Heart left ventricle (tissue), 16 donors: Measurements from ENCODE around the gene BTBD3. TPM values are rescaled to one million over a fixed set of nuclear protein-coding genes. Genes with fewer than 3 reads are reported as not detected.
A peak's percentile ranks its signal among the peaks of the same experiment; 100 is the strongest.

Experiments used
- ATAC-seq, 4 donors: fragments of 200-7000 bp; cut with Tn5 transposase; one replicate each; pipeline ENCODE4 v1.9.1; 2020 to 2022; ENCODE audit warnings: moderate library complexity in 4 of 4, mild to moderate bottlenecking in 3 of 4, moderate number of reproducible peaks in 1 of 4
- DNase-seq, 5 donors: peaks; one replicate each; pipeline ENCODE4 v3.0.0-alpha.2; 2020
- H3K27ac ChIP-seq, 12 donors: fragments of 200-600 bp; sonication (generic) in 4 of 12; one replicate each; pipeline versions ENCODE4 v1.5.0 to v1.8.0; 2016 to 2022; ENCODE audit warnings: mild to moderate bottlenecking in 2 of 12
- H3K27me3 ChIP-seq, 9 donors: fragments of 200-600 bp; sonication (generic) in 2 of 9; one replicate each; pipeline versions ENCODE4 v1.5.1 to v1.8.0; 2016 to 2022; ENCODE audit warnings: mild to moderate bottlenecking in 3 of 9
- H3K36me3 ChIP-seq, 9 donors: fragments of 200-600 bp; sonication (generic) in 2 of 9; one replicate each; pipeline versions ENCODE4 v1.5.0 to v1.8.0; 2018 to 2022; ENCODE audit warnings: mild to moderate bottlenecking in 2 of 9
- H3K4me1 ChIP-seq, 12 donors: fragments of 200-600 bp; sonication (generic) in 4 of 12; one replicate each; pipeline versions ENCODE4 v1.5.0 to v1.8.0; 2016 to 2022; ENCODE audit warnings: mild to moderate bottlenecking in 3 of 12
- H3K4me3 ChIP-seq, 12 donors: fragments of 200-600 bp; sonication (generic) in 4 of 12; one replicate each; pipeline versions ENCODE4 v1.5.0 to v1.8.0; 2017 to 2022; ENCODE audit warnings: mild to moderate bottlenecking in 9 of 12, moderate library complexity in 4 of 12
- H3K9me3 ChIP-seq, 12 donors: fragments of 200-600 bp; sonication (generic) in 4 of 12; one replicate each; pipeline versions ENCODE4 v1.5.0 to v1.8.0; 2016 to 2022; ENCODE audit warnings: mild to moderate bottlenecking in 1 of 12
- POLR2A ChIP-seq, 2 donors: fragments of 450-650 bp; IDR thresholded peaks; one replicate each; pipeline ENCODE4 v1.6.1; 2017; ENCODE audit warnings: antibody characterized with exemption in 2 of 2, mild to moderate bottlenecking in 2 of 2, moderate library complexity in 2 of 2
- WGBS, 4 donors: extraction: QIAGEN DNeasy Blood & Tissue Kit in 2 of 4; methylation state at CpG; one replicate each; pipeline versions ENCODE4 v1.1.5 to v1.1.7; 2013 to 2018; 5-methylcytosine and 5-hydroxymethylcytosine counted together
- intact Hi-C, 10 donors: fragments of 100-400 bp; cut with DNase I; formaldehyde crosslinking; loops; one replicate each; pipeline versions ENCODE4 v1.11.1 to v1.14.2; 2022
- polyA plus RNA-seq, 2 donors: library from polyadenylated mRNA; stranded (reverse); fragments of 200-250 nt; gene quantifications; one replicate each; pipeline ENCODE4 v1.2.3, GENCODE V29; 2013
- total RNA-seq, 9 donors: library from RNA; depleted of rRNA in 2 of 9; stranded (reverse); fragments of >200 nt in 2 of 9; fragmentation: NEBNext Ultra II Directional in 3 of 9; extraction: Animal tissue kit (Norgen Biotek cat#: 25700) in 3 of 9; gene quantifications; one replicate each; pipeline versions ENCODE4 v1.1.0 to v1.2.4, GENCODE V29; 2016 to 2023
- TF ChIP-seq, protein P1 (sequence below), 12 donors: fragments of 200-600 bp; sonication (generic) in 4 of 12; IDR thresholded peaks; one replicate each; pipeline versions ENCODE4 v1.5.0 to v1.8.0; 2018 to 2022; ENCODE audit warnings: antibody characterized with exemption in 12 of 12, mild to moderate bottlenecking in 5 of 12
- donor health status: ischemic (EF 13 %, LVEDD 7.1; RV severe dilation, severe dysfunction).
- donor health status: healthy with polysubstance abuse.
- donor health status: DM: no; HTN: yes; CAD: no.
- donor health status: DM: no; HTN: no; CAD: no.
- donor health status: ischemic (EF 25% LVEDD 6.9; RV normal size, moderate dysfunction).
- donor health status: ischemic (EF 25% LVEDD 5.7; RV mildly dilated, moderate dysfunction).
- donor health status: healthy.
- donor health status: DM: yes; HTN: yes; CAD: no.
- donor health status: ischemic (EF 35%, LVEDD 5.7; RV mildly dilated, moderate dysfunction).
- donor health status: nonischemic (EF 11% LVEDD 7.7; RV severe dilation, severe dysfunction).
- donor health status: DM: yes; HTN: yes; CAD: no.
- donor health status: PGD.
- donor health status: ischemic (EF 29% LVEDD 5.4; RV normal size, mild dysfunction).
- donor health status: nonischemic (EF 23%, LVEDD 6.1; RV moderate dilation, normal function).

Gene BTBD3
- total and polyA plus RNA-seq, 11 donors = 4.8 to 33.9 (median 23.9) TPM

GRCh38 chr20:11957911-11958310 lies 40.2 kb downstream of the BTBD3 start:
- DNase-seq = no peak
- TF ChIP-seq POLR2A (IDR thresholded peaks at IDR 0.05) = no peak
- TF ChIP-seq, protein P1, sequence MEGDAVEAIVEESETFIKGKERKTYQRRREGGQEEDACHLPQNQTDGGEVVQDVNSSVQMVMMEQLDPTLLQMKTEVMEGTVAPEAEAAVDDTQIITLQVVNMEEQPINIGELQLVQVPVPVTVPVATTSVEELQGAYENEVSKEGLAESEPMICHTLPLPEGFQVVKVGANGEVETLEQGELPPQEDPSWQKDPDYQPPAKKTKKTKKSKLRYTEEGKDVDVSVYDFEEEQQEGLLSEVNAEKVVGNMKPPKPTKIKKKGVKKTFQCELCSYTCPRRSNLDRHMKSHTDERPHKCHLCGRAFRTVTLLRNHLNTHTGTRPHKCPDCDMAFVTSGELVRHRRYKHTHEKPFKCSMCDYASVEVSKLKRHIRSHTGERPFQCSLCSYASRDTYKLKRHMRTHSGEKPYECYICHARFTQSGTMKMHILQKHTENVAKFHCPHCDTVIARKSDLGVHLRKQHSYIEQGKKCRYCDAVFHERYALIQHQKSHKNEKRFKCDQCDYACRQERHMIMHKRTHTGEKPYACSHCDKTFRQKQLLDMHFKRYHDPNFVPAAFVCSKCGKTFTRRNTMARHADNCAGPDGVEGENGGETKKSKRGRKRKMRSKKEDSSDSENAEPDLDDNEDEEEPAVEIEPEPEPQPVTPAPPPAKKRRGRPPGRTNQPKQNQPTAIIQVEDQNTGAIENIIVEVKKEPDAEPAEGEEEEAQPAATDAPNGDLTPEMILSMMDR (IDR thresholded peaks at IDR 0.05) = no peak
- Histone ChIP-seq H3K4me1 (no peaks in the 10 kb centered on the region), H3K4me3 (no peak overlapping the region), H3K36me3 (no peaks in the 10 kb centered on the region), H3K27me3 (no peaks in the 10 kb centered on the region), H3K27ac (no peak overlapping the region), H3K9me3 (peaks cover 0 to 10% (median 0%) of the 10 kb centered on the region in 12 donors)
- intact Hi-C loops = loop anchor here in 1 of 10 donors (10.0 kb wide), 1 partner anchor 137 kb away; no protein-coding TSS in a partner anchor
- ATAC-seq = no peak

GRCh38 chr20:11958855-11959254 lies 41.2 kb downstream of the BTBD3 start:
- 51 to 68% (median 63%) methylated on average over 24 of the region's 24 CpGs for WGBS, 4 donors
- ATAC-seq = peak in 1 of 4 donors; percentile 38
- intact Hi-C loops = loop anchor here in 1 of 10 donors (10.0 kb wide), 1 partner anchor 136 kb away; no protein-coding TSS in a partner anchor

DNA sequence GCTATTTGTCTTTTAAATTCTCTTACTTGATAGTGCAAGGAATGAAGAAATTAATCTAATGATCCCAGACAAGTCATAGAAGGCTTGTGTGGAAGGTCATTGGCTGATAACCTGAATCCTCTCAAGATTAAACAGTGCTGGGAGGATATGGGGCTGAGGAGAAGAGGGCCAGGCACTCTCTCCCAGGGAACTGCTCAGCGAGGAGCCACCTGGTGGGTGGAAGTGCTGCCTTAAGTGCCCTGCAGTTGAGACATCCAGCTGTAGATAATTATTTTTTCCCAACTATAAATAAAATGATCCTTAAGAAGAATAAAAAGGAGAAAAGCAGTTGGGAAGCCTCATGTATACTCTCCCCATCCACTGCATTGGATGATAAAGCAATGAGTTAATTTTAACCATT lies 47.9 kb downstream of the BTBD3 start:
- TF ChIP-seq POLR2A (IDR thresholded peaks at IDR 0.05) = no peak
- TF ChIP-seq, protein P1 (IDR thresholded peaks at IDR 0.05) = no peak
- H3K9me3 ChIP-seq = peaks cover 0 to 3% (median 0%) of the 10 kb centered on the region in 12 donors
- H3K27me3 ChIP-seq = no peaks in the 10 kb centered on the region
- no peak overlapping the region for H3K4me3 ChIP-seq
- DNase-seq = no peak
- H3K36me3 ChIP-seq = no peaks in the 10 kb centered on the region
- WGBS, 4 donors = 78 to 96% (median 89%) methylated on average over 1 of the region's 1 CpG
- H3K27ac ChIP-seq = no peak overlapping the region
- intact Hi-C loops = no loop called here
- no peaks in the 10 kb centered on the region for H3K4me1 ChIP-seq
- ATAC-seq = no peak

More at GRCh38 chr20:11958855-11959254, 41.2 kb downstream of the BTBD3 start:
- H3K4me1 ChIP-seq = no peaks in the 10 kb centered on the region
- H3K9me3 ChIP-seq = peaks cover 0 to 10% (median 0%) of the 10 kb centered on the region in 12 donors
- H3K27me3 ChIP-seq = no peaks in the 10 kb centered on the region
- DNase-seq = peak in 1 of 5 donors; percentile 30
- H3K27ac ChIP-seq = no peak overlapping the region
- H3K4me3 ChIP-seq = peak overlapping the region in 3 of 12 donors; percentile 1 to 24 (median 4)
- H3K36me3 ChIP-seq = no peaks in the 10 kb centered on the region
- TF ChIP-seq, protein P1 (IDR thresholded peaks at IDR 0.05) = no peak
- no peak for TF ChIP-seq POLR2A (IDR thresholded peaks at IDR 0.05)

DNA sequence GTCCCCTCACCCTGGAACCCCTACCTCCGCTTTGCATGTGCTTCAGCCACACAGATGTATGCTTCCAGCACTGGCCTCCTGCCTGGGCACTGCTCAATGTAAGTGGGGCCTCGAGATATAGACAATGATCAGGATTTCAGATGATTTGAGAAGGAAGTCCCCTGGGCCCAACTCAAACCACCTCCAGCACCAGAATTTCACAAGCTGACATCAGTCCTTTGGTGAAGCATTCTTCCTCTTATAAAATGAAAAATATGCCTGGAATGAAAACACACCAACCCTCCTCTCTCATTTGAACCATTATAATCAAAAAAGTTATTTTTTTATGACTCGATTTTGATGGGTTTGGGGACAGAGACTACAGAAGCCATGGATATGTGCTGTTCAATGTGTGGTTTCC lies 48.5 kb downstream of the BTBD3 start:
- no peak overlapping the region for H3K4me3 ChIP-seq
- H3K4me1 ChIP-seq = no peaks in the 10 kb centered on the region
- H3K9me3 ChIP-seq = peaks cover 0 to 3% (median 0%) of the 10 kb centered on the region in 12 donors
- H3K27me3 ChIP-seq = no peaks in the 10 kb centered on the region
- DNase-seq = no peak
- no peak for TF ChIP-seq POLR2A (IDR thresholded peaks at IDR 0.05)
- TF ChIP-seq, protein P1 (IDR thresholded peaks at IDR 0.05) = no peak
- no peaks in the 10 kb centered on the region for H3K36me3 ChIP-seq
- intact Hi-C loops = no loop called here
- H3K27ac ChIP-seq = no peak overlapping the region
- ATAC-seq = no peak
- WGBS, 4 donors = 67 to 74% (median 69%) methylated on average over 3 of the region's 3 CpGs
